Measurements from ENCODE around the gene PNO1.

Gene PNO1

DNA sequence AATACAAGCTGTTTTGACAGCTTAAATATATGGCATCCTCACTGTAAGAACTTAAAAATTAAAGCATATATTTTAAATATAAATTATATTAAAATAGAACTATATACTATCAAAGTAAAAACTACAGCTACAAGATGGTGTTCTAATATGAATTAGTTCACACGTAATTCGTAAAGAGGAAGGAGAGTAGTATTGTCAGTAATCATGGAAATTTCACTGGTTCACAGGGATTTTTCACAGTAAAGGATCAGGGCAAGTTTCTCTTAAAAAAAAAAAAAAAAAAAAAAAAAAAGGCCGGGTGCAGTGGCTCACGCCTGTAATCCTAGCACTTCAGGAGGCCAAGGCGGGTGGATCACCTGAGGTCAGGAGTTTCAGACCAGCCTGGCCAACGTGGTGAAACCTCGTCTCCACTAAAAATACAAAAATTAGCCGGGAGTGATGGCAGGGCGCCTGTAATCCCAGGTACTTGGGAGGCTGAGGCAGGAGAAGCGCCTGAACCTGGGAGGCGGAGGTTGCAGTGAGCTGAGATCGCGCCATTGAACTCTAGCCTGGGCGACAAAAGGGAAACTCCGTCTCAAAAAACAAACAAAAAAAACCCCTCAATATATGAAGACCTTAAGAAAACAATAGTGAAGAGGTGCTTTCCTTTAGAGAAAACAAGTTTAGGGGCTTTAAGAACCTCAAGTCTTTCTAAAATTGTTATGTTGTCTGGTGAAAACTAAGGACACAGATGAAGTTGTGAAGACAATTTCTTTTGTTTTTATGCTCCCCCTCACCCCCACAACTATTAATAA lies 32.5 kb downstream of the PNO1 start:
- TF ChIP-seq CTCF (IDR thresholded peaks at IDR 0.05; ENCODE audit: low read depth, low read length, missing control alignments), result no peak
- no peak for DNase-seq (ENCODE audit: extremely low read depth, low read depth)
- no peak overlapping the region for H3K4me3 ChIP-seq (replicated peaks; ENCODE audit: low read depth, low read length)

DNA sequence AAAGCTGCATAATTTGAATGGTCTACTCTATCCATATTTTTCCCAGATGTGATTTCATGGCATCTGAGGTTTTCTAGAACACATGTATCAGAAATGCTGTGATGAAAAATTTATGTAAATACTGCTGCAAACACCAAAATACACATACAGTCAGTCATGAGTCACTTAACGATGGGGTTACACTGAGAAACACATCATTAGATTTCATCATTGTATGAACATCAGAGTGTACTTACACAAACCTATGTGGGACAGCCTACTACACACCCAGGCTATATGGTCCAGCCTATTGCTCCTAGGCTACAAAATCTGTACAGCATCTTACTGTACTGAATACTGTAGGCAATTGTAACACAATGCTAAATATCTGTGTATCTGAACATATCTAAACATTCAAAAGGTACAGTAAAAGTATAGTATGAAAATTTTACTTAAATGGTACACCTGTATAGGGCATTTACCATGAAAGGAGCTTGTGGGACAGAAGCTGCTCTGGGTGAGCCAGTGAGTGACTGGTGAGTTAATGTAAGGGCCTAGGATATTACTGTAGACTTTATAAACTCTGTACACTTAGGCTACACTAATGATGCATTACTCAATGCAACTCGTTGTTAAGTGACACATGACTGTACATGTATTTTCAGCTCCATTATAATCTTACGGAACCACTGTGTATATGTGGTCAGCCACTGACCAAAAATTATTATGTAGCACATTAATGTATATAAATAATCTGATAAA lies 33.5 kb downstream of the PNO1 start:
- peak; percentile 72 for DNase-seq (ENCODE audit: extremely low read depth, low read depth)
- no peak overlapping the region for H3K4me3 ChIP-seq (replicated peaks; ENCODE audit: low read depth, low read length)
- no peak for TF ChIP-seq CTCF (IDR thresholded peaks at IDR 0.05; ENCODE audit: low read depth, low read length, missing control alignments)

GRCh38 chr2:68193144-68193543 lies 35.5 kb downstream of the PNO1 start:
- no peak for DNase-seq (ENCODE audit: extremely low read depth, low read depth)
- H3K4me3 ChIP-seq (replicated peaks; ENCODE audit: low read depth, low read length), result no peak overlapping the region
- TF ChIP-seq CTCF (IDR thresholded peaks at IDR 0.05; ENCODE audit: low read depth, low read length, missing control alignments), result no peak

GRCh38 chr2:68193787-68194372 lies 36.2 kb downstream of the PNO1 start:
- DNase-seq (ENCODE audit: extremely low read depth, low read depth), result peak; percentile 30
- no peak overlapping the region for H3K4me3 ChIP-seq (replicated peaks; ENCODE audit: low read depth, low read length)
- no peak for TF ChIP-seq CTCF (IDR thresholded peaks at IDR 0.05; ENCODE audit: low read depth, low read length, missing control alignments)

DNA sequence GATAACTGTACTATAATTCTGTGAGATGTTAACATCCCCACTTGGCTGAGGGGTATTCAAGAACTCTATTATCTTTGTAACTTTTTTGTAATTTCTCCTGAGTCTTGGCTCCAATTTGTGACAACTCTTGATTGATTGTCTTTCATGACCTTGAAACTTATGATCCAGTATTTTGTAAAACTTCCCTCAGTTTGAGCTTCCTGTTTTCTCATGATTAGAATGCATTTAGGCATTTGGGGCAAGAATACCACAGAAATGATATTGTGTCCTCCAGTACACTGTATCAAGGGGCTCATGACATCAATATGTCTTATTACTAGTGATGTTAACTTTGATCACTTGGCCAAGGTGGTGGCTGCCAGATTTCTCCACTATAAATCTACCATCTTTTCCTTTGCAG lies 37.4 kb downstream of the PNO1 start:
- DNase-seq (ENCODE audit: extremely low read depth, low read depth), result no peak

More for the DNA sequence above, 37.4 kb downstream of the PNO1 start:
- no peak overlapping the region for H3K4me3 ChIP-seq (replicated peaks; ENCODE audit: low read depth, low read length)
- no peak for TF ChIP-seq CTCF (IDR thresholded peaks at IDR 0.05; ENCODE audit: low read depth, low read length, missing control alignments)
